ENCODE data around the gene CRB3.
A peak's percentile ranks its signal among the peaks of the same experiment; 100 is the strongest.
"Not testable (repeated sequence)": the region's sequence is repeated elsewhere in the genome, so short reads cannot be mapped to it uniquely, and the experiment has no call there.

CRB3 gene, protein sequence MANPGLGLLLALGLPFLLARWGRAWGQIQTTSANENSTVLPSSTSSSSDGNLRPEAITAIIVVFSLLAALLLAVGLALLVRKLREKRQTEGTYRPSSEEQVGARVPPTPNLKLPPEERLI

DNA sequence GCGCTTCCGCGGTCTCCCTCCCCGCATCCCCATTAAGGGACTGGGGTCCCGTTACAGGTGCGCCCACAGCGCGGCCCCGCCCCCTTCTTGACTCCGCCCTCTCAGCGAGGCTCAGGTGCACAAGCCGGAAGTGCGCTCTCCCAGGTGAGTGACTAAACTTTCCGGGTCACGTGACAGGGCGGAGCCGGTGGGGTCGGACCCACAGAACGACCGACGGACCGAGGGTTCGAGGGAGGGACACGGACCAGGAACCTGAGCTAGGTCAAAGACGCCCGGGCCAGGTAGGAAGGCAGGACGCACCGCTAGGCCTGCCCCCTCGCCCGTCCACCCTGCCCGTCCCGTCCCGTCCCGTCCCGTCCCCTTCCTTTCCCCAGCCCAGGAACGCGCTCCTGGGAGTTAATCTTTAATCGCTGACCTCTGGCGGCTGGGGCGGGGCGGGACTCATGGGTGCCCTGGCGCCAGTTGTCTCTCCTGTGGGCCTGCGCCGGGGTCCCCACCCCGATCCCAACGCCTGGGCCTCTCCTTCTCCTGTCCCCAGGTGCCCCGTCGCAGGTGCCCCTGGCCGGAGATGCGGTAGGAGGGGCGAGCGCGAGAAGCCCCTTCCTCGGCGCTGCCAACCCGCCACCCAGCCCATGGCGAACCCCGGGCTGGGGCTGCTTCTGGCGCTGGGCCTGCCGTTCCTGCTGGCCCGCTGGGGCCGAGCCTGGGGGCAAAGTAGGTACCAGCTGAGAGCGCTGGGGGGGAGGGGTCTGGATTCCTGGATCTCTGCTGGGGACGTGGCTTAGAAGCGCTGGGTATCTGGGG lies at the start of gene CRB3:
TSS of gene CRB3 (plus strand) at position 202 of the 804 bp plus-strand sequence. CDS start at position 633, 431 bp downstream.
- no peak for DNase-seq (ENCODE audit: low read depth)

DNA sequence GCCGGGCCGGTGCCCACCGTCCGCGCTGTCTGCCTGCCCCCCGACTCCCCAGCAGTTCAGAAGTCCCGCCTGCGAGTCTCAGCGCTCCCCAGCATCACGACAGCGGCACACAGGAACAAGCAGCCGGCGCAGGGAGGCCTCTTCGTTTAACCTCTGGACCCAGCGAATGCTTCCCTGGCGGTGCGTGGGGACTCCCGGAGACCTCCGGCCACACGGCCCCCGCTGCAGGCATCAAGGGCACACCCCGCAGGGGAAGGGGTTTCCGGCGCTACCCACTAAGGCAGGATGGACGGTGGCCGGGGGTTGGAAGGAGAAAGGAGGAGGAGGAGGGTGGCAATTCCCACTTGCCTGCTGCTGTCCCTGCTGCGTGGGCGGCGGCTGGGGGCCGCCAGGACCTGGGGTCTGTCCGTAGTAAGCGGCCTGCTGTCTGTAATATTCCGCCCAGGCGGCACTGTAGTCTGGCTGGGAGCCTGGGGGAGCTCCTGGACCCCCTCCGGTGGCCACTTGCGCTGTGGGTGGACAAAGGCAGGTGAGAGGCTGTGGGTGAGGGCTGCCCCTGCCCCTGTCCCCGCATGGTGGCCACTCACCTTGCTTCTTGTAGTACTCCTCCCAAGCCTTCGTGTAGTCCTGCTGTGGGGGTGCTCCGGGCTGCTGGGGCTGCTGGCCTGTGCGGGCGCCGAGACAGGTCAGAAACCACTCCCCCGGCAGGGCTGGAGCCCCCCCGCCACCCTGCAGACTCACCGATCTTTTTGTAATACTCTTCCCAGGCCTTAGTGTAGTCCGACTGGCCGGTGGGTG lies 49.1 kb upstream of the CRB3 start:
- DNase-seq (ENCODE audit: low read depth): no peak

DNA sequence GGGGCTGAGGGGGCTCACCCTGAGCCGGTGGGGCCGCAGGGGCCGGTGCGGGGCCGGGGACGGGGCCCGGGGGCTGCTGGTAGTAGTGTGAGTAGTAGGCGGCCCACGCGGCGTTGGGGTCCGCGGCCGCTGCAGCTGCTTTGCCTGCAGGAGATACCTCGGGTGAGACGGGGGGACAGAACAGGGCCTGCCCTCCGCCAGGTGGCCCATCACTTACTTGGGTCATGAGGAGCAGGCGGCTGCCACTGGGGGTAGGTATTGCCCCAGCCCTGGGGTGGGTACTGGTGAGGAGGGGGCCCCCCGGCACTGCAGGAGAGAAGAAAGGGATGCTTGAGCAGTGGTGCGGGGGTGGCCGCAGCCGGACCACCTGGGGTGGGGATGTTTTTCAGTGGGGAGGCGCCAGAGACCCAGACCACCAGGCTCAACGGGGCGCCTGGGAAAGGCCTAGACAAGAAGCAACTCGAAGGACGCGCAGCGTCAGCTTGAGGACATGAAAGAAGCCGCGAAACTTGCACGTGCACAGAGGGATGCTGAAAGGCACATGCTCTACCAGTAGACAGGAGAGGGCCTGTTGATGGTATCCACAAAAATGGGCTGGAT lies 48.4 kb upstream of the CRB3 start:
- no peak for DNase-seq (ENCODE audit: low read depth)

DNA sequence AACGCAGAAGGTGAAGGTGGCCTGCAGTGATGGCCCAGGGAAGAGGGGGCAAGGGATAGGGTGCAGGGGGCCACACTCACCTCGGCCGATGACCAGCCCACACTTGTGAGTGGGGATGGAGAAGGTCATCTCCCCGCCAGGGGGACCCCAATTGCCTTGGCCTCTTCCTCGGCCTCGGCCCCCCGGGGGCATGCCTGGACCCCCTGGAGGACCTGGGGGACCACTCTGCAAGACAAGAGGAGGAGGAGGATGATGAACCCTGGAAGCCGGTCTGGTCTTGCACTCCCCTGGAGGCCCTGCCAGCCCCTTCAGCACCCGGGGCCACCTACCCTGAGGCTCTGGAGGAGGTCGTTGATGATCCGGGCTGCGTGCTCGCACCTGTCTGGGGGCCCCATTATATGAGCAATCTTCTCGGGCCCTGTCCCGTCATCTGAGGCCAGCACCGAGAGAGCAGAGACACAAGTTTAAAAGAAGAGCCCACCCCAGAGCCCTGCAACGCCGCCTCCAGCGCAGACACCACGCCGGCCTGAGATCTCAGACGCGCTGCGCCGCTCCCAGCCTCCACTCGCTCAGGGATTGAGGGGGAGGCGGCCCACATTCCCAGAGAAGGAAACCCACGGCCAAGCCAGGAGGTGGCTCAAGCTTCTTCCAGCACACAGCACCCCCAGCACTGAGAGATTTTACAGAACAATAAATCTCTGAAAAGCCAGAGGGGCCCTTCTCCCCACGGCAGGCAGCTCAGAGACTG lies 47.2 kb upstream of the CRB3 start:
- no peak for DNase-seq (ENCODE audit: low read depth)

DNA sequence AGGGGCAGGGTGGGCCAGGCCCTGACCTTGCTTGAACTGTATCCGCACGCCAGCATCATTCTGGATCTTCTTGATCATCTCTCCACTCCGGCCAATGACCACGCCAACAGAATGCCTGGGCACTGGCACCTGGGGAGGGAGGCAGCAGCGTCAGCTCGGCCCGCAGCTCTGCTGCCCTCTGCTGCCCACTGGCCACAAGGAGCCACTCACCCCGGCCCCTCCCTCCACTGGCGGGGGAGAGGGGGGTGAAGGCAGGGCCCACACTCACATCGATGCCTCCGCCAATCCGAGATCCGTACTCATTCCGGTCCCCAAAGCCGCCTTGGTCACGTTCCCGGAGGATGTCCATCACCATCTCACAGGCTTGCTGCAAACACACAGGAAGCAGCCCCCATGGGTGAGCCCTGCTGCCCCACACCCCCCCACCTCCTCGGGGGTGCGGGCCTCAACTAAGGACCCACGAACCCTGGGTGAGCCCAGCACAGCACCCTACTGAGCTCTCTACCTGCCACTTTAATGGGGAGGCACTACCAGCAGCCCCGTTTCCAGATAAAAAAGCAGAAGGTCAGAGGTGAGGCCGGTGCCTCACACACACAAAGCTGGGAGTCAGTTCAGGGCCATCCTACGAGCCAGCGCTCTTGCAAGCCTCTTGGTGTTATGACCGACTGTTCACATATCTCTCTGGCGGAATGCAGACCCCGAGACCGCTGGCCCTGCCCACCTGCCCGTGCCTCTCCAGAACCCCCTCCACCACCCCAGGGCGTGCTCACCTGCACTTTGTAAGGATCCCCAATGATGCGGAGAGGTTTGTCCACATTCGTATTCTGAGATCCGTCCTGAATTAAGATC lies 46.1 kb upstream of the CRB3 start:
- DNase-seq (ENCODE audit: low read depth): no peak

DNA sequence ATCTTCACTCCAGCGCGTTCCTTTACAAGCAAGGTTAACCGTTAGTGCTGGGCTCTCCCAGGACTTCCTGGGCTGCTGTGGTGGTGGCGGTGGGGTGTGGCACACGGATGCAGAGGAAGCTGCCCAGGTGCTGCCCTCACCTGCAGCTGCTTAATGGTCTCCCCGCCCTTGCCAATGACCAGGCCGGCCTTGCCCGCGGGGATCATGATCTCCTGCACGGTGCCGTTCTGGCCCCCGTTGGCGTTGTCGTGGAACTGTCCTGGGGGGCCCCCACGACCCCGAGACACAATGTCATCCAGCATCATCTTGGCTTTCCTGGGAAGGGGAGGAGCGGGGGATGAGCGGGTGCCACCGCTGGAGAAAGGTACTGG lies 45.5 kb upstream of the CRB3 start:
- DNase-seq (ENCODE audit: low read depth): no peak

DNA sequence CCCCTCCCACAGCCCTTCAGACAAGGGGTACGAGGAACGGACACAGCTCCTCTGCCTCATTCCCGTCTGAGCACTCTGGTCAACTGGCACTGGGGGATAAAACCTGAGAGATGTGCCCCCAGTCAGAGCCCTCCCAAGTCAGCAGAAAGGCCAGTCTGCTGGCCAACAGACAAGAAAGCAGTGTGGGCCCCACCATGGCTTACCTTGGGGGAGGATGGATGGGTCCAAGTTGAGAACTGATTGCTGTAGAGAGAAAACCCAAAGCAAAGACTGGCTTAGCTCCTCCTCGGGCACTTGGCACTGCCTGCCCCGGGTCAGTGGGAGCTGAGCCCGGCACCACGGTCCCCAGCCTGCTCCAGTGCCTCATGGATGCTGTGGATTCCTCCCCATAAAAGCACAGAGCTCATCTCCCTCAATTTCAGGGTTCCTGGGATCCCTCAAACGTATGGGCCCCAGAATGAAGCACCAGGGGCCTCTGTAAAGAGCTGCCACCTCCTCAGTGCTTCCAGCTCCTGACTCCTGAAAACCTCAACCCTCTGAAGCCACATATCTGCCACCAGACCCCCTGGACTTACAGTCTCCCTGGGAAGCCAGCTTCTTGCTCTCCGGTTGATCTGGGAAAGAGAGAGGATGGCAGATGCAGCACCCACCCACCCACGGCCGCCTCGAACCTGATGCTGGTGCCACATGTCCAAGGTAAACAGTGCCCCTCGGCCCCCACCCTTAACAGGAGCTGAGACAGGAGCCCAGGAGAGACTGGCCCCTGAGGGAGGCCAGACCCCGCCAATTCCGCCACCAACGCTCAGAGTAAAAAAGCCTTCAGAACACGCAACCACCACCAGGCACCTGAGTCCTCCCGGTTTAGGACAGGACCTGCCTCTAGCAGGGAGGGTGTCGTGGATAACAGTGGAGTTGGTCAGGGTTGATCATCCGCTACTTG lies 42.7 kb upstream of the CRB3 start:
- DNase-seq (ENCODE audit: low read depth): no peak

DNA sequence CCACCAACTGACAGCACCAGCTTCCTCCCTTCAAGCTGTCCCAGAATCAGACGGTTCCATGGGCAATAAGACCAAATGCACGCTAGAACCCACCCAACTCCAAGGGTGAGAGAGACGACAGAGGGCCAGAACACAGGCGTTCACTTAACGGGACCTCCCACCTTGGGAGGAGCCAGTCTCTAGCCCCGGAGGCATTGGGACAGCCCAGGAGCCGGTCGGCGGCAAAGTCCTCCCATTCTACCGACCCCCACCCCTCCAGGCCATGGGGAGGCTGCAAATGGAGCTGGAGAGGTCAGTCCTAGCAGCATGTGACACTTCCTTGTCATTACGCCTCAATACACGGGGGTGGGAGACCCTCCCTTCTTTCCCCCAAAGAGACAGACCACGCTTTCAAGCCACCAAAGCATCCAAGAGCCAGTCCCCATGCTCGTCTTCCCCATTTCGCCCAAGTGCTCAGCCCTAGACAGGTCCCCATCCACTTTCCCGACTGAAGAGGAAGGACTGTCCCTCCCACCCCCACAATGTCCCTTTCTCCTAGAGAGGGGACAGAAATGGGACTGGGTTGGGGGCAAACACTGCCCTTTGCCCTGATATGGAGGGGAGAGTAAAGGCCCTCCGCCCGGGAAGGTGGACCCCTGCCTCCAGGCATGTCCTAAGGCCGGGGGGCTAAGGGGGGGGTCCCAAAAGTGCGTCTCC lies 40.4 kb upstream of the CRB3 start:
- peak; percentile 34 for DNase-seq (ENCODE audit: low read depth)

DNA sequence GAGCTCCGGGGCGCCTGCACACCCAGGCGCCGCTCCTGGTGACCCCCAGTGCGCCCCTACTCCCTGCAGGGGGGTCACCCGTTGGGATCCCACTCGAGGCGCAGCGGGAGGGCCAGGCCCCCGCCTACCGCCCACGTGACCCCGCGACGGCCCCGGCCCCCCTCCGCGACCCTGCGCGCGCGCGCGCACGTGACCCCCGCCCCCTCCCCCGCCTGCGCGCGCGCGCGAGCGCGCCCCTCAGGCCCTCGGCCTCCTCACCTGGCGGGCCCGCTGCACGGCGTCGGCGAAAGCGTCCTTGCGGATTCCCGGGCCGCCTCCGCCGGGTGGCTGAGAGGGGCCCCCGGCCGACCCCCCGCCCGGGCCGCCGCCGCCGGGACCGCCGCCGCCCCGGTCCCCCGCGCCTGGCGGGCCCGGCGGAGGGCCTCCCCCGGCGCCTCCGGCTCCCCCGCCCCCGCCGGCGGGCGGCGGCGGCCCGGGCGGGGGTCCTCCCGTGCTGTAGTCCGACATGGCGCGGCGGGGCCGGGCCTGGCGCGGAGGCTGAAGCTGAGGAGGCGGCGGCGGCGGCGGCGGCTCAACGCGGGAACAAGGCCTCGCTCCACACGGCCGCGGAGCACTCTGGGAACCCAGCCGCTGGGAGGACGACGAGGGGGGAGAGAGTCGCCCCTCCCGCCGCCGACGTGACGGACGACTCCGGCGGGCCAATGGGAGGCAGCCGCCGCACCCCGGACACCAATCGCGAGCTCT lies 39.7 kb upstream of the CRB3 start, which contains the start of gene KHSRP:
TSS of gene KHSRP (minus strand) at position 617 of the 744 bp plus-strand sequence. CDS start at position 507, 110 bp downstream.
- peak; percentile 38 for DNase-seq (ENCODE audit: low read depth)

DNA sequence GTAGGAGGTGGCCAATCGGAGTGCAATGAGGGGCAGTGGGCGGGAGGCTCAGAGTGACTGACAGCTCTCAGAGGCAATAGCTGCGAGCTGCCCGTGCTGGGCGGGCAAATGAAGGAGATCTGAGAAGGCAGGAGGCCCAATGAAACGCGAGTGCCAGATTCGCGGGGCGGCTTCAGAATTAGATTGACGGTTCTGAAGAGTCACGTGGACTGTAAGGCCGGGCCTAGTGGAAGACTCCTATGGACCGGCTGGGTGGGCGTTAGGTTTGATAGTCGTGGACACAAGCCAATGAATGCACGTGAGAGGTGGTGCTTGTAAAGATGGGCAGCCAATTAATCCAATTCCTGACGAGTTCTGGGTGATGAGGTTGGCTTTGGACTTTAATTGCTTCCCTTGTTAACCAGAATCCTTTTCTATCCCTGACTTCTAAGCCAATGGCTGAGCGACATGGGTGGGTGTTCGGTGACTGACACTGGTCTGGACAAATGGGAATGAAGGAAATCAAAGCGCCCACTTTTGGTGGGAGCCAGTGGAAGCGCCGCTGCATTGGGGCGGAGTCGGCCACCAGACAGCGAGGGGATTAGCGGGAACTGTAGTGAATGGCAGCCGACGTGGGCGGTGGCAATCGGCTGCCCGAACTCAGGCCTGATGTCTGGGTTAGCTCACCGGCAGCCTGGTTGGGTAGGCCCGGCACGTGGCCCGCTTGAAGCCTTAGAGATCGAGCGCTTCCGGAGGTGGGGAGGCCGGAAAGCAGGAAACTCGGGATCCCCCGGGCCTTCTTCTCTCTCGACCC lies 38.9 kb upstream of the CRB3 start:
- DNase-seq (ENCODE audit: low read depth): peak; percentile 98

DNA sequence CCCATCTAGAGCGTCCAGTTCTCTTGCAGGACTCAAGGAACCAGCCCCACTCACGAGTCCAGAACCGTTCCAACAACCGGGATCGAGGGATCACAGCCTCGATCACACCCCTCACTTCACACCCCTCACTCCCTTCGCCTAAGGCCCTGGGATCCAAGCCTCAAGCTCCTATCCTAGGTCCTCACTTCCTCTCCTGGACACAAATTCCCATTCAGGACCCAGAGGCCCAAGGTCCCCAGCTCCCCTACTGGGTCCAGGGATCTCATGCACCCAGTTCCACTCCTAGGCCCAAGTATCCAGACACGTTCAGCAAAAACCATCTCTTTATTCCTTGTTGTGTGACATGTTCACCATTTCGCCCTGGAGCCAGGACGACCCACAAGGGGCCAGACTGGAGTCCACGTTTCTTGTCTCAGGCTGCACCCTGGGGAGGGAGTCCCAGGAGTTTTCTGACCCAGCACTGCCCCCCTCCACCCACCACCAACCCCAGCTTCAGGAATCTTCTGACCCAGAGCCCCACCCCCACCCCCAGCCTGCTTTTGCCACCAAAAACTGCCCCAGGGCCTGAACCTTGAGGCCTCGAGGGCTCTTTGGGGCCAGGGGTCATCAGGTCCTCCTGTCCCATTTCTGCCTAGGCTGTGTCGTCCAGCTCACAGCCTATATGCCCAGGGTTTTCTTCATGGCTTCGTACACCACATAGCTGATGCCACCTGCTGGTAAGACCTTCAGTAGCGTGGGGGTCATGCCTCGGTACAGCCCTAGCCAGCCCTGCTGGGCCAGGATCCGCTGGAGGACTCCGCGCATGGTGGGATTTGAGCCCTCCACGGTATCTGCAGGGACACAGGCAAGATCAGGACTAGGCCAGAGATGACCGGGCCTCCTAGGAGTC lies 38.1 kb upstream of the CRB3 start:
- DNase-seq (ENCODE audit: low read depth): no peak

DNA sequence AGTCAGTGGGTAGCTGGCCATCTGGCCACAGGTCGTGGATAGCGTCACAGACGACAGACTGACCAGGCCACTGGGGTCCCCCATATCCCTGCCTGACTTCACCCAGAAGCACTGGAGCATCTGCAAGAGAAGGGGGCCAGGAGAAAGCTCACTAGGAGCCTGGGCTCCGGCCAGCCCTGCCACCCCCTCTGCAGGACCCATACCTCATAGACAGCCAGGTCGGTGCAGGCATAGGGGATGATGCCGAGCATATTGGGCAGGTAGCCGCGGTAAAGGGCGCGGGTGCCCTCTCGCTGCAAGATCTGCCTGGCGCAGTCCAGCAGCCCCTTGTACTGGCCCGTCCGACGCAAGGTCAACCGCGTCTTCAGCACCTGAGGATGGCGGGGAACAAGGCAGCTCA lies 36.9 kb upstream of the CRB3 start:
- no peak for DNase-seq (ENCODE audit: low read depth)

DNA sequence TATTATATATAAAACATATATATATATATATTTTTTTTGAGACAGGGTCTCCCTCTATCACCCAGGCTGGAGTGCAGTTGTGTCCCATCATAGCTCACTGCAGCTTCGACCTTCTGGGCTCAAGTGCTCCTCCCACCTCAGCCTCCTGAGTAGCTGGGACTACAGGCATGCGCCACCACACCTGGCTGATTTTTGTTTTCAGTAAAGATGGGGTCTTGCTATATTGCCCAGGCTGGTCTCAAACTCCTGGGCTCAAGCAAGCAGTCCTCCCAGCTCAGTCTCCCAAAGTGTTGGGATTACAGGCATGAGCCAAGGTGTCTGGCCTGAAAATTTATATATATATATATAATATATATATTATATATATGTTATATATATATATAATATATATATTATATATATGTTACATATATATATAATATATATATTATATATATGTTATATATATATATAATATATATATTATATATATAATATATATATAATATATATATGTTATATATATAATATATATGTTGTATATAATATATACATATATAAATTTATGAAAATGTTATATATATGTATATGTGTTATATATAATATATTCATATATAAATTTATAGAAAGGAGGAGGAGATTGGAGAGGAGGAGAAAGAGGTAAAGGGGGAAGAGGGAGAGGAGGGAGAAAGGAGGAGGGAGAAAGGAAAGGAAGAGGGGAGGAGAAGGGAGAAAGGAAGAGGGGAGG lies 35.2 kb upstream of the CRB3 start:
- DNase-seq (ENCODE audit: low read depth): not testable (repeated sequence)

DNA sequence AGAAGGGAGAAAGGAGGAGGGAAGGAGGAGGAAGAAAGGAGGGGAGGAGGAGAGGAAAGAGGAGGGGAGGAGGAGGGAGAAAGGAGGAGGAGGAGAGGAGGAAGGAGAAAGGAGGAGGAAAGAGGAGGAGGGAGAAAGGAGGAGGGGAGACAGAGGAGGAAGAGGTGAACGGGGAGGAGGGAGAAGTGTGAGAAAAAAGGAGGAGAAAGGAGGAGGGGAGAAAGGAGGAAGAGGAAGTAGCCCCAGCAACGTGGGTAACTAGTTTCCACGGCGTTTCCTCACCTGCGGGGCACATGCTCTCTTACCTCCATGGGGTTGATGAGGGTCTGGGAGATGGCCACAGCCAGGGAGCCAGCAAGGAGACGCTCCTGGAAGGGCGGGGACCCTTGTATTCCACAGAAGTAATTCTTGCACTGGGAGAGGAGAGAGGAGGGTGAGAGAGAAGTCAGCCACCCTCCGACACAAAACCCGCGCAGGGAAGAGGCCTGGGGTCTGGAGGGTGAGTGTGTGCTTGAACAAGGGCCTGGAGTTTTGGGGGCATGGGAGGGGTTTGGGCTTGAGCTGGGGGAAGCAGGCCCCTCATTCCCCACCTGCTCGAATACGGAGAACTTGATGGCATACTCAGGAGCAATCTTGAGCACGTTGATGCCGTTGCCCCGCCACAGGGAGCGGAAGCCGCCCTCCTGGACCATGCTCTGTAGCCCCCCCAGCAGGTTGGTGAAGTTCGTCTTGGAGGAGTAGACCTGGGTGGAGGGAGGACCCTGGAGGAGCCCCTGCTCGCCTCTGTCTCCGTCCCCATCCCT lies 34.5 kb upstream of the CRB3 start:
- no peak for DNase-seq (ENCODE audit: low read depth)

DNA sequence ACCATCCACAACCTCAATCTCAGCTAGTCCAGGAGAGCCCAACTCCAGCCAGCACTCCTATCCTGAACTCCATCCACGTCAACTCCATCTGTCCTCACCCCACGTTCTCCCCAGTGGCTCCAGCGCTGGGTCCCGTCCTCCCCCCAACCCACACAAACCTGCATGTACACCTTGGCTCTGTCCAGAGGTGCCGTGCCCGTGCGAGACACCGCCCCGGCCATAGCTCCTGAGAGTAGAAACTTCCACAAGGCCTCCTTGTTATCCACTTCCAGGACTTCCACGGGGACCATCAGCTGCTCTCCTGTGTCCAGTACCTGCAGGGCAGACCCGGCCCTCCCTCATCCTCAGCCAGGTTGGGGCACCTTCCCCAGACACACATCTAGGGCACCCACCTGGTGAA lies 32.2 kb upstream of the CRB3 start:
- DNase-seq (ENCODE audit: low read depth): no peak
